HG03064 (cell line): ENCODE data around the gene GRK6.

Experiments used
- ATAC-seq: cut with Tn5 transposase; IDR thresholded peaks from one replicate; pipeline ENCODE4 v1.9.1; 2021; ENCODE audit warnings: low read depth; ENCODE audit not compliant: unreplicated experiment

Gene GRK6

DNA sequence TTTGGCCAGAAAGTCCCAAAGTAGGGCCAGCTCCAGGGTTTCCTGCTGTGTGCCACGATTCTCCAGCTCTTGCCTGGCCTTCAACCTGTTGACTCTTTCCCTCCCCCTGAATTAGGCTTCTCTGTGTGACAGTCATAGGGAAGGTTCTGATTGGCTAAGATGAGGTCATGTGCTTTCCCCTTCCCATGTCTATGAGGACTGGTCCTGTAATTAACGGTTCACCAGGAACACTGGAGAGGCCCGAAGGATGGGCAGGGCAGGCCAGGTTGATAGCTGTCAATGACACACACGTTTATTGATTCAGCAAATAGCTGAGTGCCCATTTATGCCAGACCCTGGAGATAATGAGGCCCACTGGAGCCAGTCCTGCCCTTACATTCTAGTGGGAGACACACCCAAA, 11.1 kb downstream of the GRK6 start:
- no peak for ATAC-seq

DNA sequence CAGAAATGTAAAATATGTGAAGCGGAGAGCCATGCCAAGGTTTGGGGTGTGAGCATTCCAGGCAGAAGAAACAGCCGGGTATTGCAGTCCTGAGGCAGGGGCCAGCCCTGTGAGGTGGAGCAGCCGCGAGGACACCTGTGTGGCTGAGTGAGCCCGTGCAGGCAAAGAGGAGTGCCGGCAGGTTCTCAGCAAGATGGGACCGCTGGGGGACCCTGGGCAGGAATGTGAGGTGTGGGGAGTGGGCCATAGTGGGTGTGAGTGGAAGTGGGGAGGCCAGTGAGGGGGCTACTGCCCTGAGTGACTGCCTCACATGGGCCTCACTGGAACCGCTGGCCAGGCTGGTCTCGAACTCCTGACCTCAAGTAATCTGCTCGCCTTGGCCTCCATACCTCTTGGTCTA, 12.0 kb downstream of the GRK6 start:
- ATAC-seq = no peak

DNA sequence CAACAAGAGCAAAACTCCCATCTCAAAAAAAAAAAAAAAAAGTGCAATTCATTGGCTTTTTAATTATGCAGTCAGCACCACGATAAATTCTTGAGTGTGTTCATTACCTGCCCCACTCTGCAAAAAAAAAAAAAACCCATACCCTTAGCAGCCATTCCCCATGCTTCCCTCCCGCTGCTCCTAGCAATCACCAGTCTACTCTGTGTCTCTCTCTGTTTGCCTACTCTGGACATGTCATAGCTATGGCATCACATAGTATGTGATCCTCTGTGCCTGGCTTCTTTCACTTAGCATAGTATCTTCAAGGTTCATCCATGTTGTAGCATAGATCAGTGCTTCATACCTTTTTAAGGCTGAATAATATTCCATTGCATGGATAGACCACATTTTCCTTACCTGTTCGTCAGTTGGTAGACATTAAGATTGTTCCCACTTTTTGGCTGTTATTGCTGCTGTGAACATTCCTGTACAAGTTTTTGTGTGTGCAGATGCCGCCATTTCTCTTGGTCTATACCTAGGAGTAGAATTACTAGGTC, 13.1 kb downstream of the GRK6 start:
- ATAC-seq = no peak

DNA sequence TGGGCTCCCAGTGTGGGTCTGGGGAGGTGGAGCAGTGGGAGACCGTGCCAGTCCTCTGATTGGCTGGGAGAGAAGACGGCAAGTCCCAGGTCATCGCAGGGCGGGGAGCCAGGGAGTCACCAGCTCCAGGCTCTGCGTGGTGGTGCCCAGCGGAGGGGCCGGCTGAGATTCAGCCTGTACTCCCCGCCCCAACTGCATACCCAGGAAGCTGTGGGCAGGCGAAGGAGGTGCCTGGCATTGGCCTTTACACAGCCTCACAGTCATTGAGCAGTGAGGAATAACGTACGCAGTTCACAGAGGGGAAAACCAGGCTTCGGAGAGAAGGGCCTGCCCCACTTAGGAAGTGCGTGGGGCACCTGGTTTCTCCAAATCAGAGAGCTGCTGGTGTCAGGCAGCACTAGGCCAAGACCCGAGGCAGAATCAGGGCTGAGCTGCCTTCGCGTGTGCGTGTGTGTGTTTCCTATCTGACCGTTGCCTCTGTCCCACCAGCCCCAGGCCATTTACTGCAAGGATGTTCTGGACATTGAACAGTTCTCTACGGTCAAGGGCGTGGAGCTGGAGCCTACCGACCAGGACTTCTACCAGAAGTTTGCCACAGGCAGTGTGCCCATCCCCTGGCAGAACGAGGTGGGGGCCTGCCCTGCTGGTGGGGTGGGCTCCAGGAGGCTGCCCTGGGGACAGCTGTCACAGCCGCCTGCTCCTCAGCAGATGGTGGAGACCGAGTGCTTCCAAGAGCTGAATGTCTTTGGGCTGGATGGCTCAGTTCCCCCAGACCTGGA, 13.9 kb downstream of the GRK6 start:
- no peak for ATAC-seq

DNA sequence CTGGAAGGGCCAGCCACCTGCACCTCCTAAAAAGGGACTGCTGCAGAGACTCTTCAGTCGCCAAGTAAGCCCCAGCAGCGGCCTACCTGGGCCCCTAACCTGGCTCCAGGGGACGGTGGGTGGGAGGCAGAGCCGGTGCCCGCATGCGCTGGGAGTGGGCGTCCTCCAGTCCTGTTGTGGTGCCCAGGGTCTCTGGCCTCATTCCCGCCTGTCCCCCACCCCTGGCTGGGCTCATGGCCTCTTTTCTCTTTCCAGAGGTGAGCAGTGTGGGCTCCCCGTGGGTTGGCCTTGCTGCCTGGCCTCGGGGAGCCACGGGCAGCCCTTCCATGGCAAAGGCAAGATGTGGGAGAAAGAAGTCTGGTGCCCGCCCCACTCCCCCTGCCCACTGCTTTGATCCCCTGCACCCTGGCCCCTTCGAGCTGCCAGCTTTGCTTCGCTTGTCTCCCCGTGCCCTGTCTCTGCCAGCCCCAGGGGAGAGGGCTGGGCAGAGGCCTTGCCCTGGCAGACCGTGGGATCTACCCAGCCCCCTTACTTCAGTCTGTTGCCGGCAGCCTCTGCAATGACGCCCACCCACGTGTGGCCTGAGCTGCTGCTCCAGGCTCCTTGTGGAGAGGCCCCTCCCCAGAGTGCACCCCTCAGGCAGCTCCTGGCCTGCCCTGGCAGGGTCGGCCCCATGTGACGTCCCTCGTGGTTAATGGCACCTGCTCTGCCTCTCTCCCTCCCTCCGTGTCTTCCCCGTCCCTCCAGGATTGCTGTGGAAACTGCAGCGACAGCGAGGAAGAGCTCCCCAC, 14.7 kb downstream of the GRK6 start:
- no peak for ATAC-seq

DNA sequence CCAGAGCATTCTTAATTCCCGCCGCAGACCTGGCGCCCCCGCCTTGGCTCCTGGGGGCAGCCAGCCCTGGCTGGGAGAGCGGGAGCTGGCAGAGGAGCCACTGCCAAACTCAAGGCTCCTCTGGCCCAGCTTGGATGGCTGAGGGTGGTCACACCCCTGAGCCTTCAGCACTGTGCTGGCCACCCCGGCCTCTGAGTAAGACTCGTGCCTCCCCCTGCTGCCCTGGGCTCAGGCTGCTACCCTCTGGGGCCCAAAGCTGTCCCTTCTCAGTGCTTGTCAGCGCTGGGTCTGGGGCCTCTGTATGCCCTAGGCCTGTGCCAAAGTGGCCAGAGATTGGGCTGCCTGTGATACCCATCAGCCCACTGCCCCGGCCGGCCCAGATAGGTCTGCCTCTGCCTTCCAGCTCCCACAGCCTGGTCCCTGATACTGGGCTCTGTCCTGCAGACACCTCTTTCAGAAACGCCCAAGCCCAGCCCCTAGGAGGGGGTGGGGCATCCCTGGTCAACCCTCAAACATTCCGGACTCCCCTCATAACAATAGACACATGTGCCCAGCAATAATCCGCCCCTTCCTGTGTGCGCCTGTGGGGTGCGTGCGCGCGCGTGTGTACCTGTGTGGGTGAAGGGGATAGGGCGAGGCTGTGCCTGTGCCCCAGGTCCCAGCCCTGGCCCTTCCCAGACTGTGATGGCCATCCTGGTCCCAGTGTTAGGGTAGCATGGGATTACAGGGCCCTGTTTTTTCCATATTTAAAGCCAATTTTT, 15.8 kb downstream of the GRK6 start:
- ATAC-seq = no peak

DNA sequence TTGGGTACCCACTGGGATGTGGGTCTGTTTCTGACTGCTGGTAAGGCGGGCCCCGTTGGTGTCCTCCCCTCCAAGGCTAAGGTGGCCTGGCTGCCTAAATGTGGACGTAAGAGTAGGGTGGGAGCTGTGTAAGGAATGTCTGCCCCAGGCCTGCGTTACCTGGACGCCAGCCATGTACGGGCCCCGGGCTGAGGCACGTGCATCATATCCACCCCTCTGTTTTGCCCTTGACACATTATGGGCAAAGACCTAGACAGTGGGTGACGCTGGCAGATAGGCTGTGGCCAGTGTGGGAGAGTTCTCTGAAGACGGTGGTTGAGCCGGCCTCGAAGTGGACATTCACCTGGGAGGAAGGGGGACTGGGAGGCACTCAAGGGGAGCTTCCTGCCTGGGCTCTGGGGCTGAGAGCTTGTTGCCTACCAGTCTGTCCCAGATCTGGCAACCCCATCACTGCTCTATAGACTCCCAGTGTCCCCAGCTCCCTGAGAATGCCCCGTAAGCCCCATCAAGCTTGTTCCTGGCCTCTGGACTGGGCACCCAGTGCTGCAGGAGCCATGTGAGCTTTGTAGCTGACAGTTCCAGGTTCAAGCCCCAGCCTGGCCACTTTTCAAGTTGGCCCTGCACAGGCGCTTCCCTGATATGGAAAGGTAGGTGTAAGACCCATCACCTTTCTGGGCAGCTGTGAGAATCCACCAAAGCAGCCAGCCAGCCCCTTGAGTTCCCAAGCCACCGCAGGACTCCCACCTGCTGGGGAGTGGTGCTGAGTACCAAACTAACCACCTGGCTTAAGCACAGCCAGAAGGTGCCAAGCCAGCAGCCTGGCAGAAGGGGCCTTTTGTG, 16.9 kb downstream of the GRK6 start:
- no peak for ATAC-seq

DNA sequence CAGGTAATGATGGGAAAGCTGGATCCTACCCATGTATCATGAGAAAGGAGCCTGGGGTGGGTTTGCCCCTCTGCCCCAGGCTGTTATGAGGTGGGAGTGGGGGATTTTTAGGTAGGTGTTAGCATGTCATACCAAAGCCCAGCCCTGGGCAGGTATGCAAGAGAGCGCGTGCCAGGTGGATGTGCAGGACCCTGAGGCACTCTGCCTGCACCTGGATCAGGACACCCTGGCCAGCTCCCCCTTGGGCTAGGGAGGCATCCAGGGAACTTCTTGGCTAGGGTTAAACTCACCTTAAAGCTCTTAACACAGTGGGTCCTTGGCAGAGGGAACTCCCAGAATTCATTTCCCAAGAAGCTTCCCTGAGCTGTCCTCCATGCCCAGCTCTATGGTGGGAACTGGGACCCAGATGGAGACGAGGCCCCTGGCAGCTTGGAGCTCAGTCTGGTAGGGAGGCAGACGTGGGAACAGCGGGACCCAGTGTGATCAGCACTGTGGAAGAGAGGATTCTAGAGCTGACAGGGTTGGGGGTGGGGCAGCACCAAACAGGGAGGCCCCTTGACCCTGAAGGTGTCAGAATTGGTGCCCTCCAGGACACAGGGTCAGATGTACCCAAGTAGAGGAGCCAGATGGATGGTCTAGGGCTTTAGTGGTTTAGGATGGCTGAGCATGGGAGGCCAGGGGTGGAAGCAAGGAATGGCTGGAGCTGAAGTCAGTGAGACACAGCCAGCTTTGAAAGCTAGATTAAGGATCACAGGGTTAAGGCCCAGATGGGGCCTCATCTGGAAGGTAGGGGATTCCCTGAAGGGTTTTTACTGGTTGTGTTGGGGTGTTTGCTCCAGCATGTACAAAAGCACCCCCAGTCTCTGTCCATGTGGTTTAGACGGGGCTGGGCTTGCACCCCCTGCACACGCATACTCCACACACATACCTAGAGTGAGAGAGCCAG, 17.9 kb downstream of the GRK6 start:
- ATAC-seq = no peak

DNA sequence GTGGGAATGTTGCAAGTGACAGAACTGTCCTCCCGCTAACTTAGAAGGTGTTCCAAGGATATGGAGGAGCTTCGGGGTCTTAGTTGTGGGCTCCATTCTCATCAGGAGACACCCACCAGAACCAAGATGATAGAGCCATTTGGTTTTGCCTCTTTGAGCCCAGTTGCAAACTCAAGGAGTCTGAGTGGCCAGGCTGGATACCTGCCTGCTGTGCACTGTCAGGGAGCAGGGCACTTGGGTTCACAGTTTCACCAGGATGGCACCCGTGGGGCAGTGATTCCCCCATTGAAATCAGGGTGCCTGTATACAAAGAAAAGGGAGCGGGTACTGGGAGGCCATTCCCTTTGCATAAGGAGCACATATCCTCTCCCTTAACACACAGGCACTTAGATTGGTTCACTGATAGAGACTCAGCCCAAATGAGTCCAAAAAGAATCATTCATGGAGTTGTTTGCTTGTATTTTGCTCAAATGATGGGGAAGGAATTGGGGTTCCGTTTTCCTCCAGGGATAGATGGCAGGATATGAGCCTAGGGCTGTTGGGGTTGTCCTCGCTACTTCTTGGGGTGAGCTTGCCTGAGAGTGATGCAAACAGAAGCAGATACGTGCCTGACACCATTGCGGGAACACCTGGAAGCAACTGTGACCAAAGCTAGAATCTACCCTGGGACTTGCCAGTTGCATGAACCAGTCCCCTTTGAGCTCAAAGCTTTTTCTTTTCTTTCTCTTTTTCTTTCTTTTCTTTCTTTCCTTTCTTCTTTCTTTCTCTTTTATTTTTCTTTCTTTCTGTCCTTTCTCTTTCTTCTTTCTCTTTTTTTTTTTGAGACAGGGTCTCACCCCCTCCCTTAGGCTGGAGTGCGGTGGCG, 18.8 kb downstream of the GRK6 start:
- no peak for ATAC-seq

DNA sequence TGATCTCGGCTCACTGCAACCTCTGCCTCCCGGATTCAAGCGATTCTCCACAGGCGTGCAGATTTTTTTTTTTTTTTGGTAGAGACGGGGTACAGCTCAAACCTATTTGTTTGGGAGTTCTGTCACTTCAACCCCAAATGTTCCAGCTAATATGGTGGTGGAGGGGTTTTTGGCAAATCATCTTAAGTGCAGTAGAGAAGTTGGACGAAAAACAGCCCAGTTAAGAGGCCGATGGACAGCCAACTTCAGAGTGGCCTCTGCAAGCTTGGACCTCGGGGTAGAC, 19.4 kb downstream of the GRK6 start:
- ATAC-seq = no peak

DNA sequence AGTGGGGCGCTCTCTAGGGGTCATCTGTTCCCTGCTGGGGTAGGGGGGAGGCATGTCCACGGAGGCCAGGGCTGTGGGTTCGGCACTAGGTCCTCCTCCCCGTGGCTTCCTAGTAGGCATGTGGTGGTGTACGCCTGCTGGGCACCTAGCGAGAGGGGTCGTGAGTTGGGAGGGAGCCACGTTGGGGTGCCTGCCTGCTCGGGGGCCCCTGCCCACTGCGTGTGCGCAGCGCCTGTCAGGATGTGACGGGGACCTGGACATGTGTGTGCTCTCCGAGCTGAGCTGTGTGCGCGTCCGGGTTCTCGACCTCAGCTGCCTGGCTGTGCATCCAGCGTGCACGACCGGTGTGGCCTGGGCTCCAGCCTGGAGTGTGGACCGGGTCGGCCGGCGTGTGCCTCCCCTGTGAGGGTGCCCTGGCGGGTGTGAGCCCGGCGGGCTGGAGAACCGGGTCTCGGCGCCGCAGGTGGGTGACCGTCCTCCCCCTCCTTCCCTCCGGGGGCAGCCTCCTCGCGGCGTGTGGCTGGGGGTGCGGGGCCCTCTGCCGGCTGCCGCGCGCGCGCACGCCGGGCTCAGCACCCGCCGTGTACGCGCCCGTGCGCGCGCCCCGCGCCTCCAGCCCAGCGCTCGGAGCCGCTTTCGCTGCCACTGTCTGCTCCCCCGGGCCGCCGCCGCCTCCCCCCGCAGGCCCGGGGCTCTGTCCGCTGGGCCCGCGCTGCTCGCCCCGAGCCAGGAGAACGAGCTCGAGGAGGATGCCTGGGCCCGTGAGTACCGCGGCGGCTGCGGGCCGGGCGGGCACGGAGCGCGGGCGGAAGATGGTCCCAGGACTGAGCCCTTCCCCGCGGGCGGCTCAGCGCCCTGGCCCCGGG, 20.0 kb downstream of the GRK6 start, which contains the start of gene PRR7:
Gene PRR7, plus strand, starts transcription at position 615 of the 866 bp plus-strand sequence. CDS start 8,254 bp downstream, outside the sequence.
- ATAC-seq = peak; percentile 49

DNA sequence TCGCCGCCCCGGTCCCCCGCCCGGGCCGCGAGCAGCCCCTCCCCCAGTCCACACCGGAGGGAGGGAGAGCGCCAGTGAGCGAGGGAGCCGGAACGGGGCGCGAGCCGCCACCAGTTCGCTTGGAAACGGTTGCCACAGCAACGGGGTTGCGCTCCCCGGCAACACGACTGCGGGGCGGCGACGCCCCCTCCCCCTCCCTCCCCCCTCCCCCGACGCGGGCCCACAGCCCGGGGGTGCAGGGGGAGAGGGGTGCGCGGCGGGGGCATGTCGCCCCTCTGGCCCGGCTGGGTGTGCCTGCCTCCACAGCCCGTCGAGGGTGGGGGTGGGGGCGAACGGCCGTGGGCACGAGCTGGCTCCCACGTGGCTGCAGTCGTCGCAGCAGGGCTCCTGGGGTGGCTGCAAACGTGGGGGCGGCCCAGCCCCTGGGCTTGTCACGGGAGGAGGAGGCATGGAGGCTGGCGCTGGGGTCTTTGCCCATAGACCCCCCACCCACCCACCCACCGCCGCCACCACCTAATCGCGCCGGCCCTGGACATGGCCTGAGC, 20.7 kb downstream of the GRK6 start:
- peak; percentile 43 for ATAC-seq

DNA sequence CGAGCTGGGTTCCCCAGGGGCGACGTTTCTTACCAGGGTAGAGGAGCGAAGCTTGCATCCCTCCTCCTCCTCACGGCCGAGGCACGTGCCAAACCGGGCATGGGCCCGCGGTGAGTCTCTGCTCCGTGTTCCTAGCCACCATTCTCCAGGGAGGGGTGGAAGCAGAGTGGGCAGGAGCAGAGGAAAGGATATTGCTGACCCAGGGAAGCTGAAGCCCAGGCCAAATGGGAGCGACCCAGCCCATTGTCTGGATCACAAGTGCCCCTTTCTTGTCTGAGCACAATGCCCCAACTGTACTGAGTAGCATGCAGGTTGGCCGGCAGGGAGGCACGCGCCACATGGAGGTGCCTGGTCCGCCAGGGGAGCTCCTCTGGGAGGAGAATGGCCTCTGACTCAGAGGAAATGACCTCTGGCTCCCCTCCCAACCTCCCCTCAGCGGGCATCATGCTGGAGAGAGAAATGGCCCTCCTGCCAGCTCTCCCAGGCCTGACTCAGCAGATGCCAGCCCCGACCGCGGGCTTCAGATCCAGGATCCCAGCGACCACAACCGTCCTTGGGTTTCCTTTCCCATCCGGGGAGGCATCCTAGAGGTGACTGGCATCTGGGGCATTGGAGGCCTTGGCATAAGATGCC, 21.3 kb downstream of the GRK6 start:
- ATAC-seq = no peak

DNA sequence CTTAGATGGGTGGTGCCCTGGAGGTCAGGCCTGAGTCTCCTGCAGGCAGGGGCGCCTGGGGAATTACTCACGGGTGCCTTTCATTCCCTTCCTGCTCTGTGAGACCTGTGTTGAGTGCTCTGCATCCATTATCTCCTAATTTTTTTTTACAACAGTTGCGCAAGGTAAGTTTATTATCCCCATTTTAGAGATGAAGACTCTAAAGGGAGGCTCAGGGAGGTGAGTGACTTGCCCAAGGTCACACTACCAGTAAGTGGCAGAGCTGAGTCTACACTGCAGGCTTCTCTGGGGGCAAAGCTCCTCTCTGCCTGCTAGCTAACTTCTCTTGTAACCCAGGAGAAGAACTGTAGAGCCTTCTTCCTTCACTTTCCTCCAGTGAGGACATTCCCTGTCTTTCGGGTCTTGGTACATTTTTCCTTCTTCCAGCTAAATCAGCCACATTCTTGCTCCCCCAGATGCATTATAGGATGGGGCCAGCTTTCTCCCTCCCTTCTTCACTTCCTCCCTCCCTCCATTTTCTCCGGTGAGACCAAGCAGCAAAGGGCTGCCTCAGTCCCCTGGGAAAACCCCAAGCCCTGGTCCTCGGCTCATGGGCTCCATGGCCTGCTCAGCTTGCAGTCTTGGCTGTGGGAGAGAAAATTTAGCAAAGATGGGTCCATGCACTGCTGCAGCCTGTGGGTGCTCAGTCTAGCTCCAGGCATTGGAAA, 21.9 kb downstream of the GRK6 start:
- ATAC-seq = no peak

DNA sequence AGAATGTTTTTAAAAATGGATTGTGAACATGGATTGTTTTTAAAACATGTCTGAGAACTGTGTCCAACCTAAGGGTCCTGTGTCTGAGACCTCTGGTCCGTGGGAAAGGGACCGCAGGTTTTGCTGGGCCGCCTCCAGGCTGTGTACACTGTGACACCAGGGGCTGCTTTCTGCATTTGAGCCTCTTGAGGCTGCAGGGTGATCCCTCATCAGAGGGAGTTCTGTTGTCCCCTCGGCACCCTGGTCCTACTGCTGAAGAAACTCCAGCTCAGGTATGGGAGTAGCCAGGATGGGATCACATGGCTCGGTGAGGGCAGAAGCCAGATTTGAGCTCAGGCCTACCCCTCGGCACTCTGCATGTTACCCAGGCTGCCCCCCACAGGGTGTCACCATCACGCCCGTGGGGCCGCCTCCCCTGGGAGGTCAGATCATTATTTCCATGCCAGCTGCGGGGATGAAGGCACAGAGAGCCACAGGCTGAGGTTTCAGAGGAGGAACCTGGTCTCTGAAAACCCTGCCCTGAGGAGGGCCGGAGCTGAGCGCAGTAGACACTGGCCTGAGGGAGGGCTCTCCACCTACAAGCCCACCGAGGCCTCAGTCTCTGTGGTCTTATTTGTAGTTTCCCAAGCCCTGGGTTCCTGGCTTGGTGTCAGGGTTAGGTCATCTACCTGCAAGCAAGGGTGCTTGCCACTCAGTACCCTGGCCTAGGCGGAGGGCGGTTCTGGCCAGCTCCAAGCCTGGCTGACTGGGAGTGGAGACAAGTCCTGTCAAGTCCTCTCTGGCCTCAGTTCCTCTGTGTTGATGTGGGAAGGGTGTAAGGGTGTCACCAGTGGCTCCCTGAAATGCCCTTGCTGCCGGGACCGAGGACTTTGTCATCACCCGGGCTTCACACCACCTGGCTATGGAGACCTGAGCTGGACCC, 22.9 kb downstream of the GRK6 start:
- no peak for ATAC-seq
